Activated T-helper 2 cell treated with anti-CD3 and anti-CD28 coated beads, Interferon-gamma antibody, Interleukin-2, Interleukin-4, amounts not matched to agents 10 μg/mL and 5 μg/mL and 100 μg/mL, durations not matched to agents 14 hours and 24 hours and 36 hours (primary cell): Measurements from ENCODE around the gene BCL2A1. TPM values are rescaled to one million over a fixed set of nuclear protein-coding genes. Genes with fewer than 3 reads are reported as not detected.

Source experiments
- DNase-seq: peaks from one replicate; pipeline ENCODE4 v3.0.0; 2021; ENCODE audit warnings: low spot score
- H3K27ac Mint-ChIP-seq: one replicate; pipeline ENCODE4 v1.8.0; 2021; ENCODE audit warnings: mixed read lengths
- H3K27me3 Mint-ChIP-seq: one replicate; pipeline ENCODE4 v1.8.0; 2021; ENCODE audit warnings: low read depth, mixed read lengths
- H3K36me3 Mint-ChIP-seq: one replicate; pipeline ENCODE4 v1.8.0; 2021; ENCODE audit warnings: low read depth, mixed read lengths
- H3K4me1 Mint-ChIP-seq: one replicate; pipeline ENCODE4 v1.8.0; 2021; ENCODE audit warnings: low read depth, mixed read lengths
- H3K4me3 Mint-ChIP-seq: one replicate; pipeline ENCODE4 v1.8.0; 2021; ENCODE audit warnings: low read depth, mild to moderate bottlenecking, moderate library complexity, mixed read lengths
- H3K9me3 Mint-ChIP-seq: one replicate; pipeline ENCODE4 v1.8.0; 2021; ENCODE audit warnings: mixed read lengths
- intact Hi-C: fragments of 100-400 bp; cut with micrococcal nuclease; formaldehyde crosslinking; loops from one replicate; pipeline ENCODE4 v1.15.1; 2023
- total RNA-seq: library from RNA; stranded (reverse); gene quantifications from 2 replicates; pipeline ENCODE4 v1.2.3, GENCODE V29; 2022

Gene BCL2A1
- total RNA-seq, 1 donor from 2014 or later = 104 TPM

DNA sequence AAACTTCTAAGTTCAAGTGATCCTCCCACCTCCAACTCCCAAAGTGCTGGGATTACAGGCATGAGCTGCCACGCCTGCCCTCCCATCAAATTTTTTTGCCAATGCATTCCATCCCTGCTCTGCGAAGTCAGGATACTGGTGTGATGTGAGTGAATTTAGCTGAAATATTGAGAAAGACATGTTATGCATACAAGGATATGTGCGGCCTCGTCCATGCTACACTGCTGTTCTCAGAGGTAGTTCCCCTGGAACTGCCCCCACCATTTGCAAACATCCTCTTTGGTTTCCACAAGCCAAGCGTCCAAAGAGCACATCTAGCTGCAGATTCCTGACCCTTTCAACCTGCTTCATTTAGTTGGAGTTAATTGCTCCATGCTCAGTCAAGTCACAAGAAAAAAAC, 36.5 kb upstream of the BCL2A1 start:
- intact Hi-C loops = no loop called here
- Mint-ChIP-seq H3K9me3 (no peaks in the 10 kb centered on the region), H3K4me1 (no peaks in the 10 kb centered on the region), H3K36me3 (no peaks in the 10 kb centered on the region), H3K27ac (no peak overlapping the region), H3K4me3 (no peak overlapping the region), H3K27me3 (no peaks in the 10 kb centered on the region)
- no peak for DNase-seq

DNA sequence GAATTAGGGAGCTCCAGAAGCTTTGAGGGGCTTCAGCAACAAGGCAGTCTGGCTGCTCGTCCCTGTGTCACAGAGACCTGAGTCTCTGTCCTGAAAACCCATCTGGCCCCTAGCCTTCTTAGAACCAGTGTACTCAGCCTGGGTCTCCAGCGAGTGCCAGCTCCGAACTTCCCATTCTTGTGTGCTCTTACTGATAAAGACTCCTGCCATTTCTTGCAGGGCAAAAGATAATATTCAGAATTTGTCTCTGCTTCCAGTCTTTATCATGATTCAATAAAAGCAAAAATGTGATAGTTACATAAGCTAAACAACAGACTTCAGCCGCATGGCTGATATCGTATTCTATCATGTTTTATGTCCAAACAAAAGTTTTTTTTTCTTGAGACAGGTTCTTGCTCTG, 36.0 kb upstream of the BCL2A1 start:
- intact Hi-C loops = no loop called here
- DNase-seq = no peak
- H3K36me3 Mint-ChIP-seq = no peaks in the 10 kb centered on the region
- H3K27ac Mint-ChIP-seq = no peak overlapping the region
- H3K9me3 Mint-ChIP-seq = no peaks in the 10 kb centered on the region
- H3K4me1 Mint-ChIP-seq = no peaks in the 10 kb centered on the region
- H3K4me3 Mint-ChIP-seq = no peak overlapping the region
- H3K27me3 Mint-ChIP-seq = no peaks in the 10 kb centered on the region

GRCh38 chr15:80003934-80004472, 33.0 kb upstream of the BCL2A1 start:
- intact Hi-C loops = no loop called here
- Mint-ChIP-seq H3K4me1 (no peaks in the 10 kb centered on the region), H3K4me3 (no peak overlapping the region), H3K36me3 (no peaks in the 10 kb centered on the region), H3K27ac (no peak overlapping the region), H3K27me3 (no peaks in the 10 kb centered on the region), H3K9me3 (no peaks in the 10 kb centered on the region)
- DNase-seq = no peak

DNA sequence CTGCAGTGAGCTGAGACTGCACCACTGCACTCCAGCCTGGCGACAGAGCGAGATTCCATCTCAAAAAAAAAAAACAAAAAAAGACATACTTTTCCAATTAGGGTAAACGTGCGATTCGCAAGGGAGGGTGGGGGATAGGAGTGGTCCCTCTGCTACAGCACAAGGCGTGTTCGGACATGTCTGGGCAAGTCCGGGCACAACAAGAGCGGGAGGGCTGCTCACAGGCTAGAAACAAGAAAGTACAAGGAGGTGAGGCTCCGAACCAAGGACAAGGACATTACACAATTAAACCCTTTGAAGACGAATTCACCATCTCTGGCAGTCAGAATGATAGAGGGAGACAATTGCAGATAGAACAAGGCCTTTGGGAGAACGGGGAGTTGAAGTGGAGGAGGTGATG, 32.2 kb upstream of the BCL2A1 start:
- Mint-ChIP-seq H3K4me3 (no peak overlapping the region), H3K27me3 (no peaks in the 10 kb centered on the region), H3K36me3 (no peaks in the 10 kb centered on the region), H3K9me3 (no peaks in the 10 kb centered on the region), H3K4me1 (no peaks in the 10 kb centered on the region), H3K27ac (no peak overlapping the region)
- intact Hi-C loops = no loop called here
- DNase-seq = no peak

- intact Hi-C loops = no loop called here
- Mint-ChIP-seq H3K27ac (no peak overlapping the region), H3K9me3 (no peaks in the 10 kb centered on the region), H3K4me3 (no peak overlapping the region), H3K4me1 (no peaks in the 10 kb centered on the region), H3K27me3 (no peaks in the 10 kb centered on the region), H3K36me3 (no peaks in the 10 kb centered on the region)
- no peak for DNase-seq
Observed at GRCh38 chr15:80002267-80002666, 31.3 kb upstream of the BCL2A1 start.

DNA sequence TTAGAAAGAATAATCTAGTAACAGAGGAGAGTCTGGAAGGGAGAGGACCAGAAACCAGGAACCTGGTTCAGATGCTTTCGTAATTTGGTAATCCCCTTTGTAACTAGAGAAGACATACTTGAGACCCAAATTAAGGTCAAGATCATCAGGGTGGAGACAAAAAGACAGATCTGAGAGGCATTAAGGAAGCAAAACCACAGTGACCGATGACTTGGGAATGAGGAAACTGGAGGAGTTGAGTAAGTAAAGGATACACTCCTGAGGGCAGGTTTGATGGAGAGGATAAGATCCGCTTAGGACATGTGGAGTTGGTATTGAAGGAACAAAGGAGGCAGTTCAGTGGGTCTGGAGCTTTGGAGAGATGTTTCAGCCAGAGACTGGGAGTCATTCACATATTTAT, 23.6 kb upstream of the BCL2A1 start:
- intact Hi-C loops = loop anchor here (5.0 to 10.0 kb wide), 2 partner anchors 227 to 610 kb away; no protein-coding TSS in a partner anchor
- H3K4me1 Mint-ChIP-seq = peaks cover 5% of the 10 kb centered on the region
- no peak overlapping the region for H3K4me3 Mint-ChIP-seq
- no peak for DNase-seq
- peaks cover 4% of the 10 kb centered on the region for H3K27me3 Mint-ChIP-seq
- no peaks in the 10 kb centered on the region for H3K36me3 Mint-ChIP-seq
- H3K27ac Mint-ChIP-seq = no peak overlapping the region
- H3K9me3 Mint-ChIP-seq = no peaks in the 10 kb centered on the region

DNA sequence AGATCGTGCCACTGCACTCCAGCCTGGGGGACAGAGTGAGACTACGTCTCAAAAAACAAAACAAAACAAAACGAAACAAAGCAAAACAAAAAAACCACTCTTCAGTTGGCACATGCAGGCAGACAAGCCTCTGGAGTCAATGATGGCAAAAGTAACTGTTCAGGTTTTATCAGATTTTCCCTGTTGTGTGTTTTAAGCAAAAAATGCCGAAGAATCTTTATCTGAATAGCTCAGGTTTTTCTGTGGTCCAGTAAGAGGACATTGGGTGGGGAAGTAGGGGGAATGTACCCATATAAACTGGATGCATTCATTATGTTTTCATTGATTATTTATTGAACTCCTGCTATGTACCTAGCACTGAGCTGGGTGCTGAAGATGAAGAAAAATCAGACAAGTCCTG, 20.8 kb upstream of the BCL2A1 start:
- intact Hi-C loops = loop anchor here (5.0 to 10.0 kb wide), 2 partner anchors 225 to 607 kb away; no protein-coding TSS in a partner anchor
- H3K9me3 Mint-ChIP-seq = no peaks in the 10 kb centered on the region
- no peaks in the 10 kb centered on the region for H3K36me3 Mint-ChIP-seq
- H3K4me3 Mint-ChIP-seq = no peak overlapping the region
- peaks cover 4% of the 10 kb centered on the region for H3K27me3 Mint-ChIP-seq
- DNase-seq = no peak
- H3K27ac Mint-ChIP-seq = no peak overlapping the region
- peaks cover 5% of the 10 kb centered on the region for H3K4me1 Mint-ChIP-seq

- no peak for DNase-seq
- Mint-ChIP-seq H3K9me3 (no peaks in the 10 kb centered on the region), H3K27me3 (peaks cover 4% of the 10 kb centered on the region), H3K36me3 (no peaks in the 10 kb centered on the region), H3K4me1 (peaks cover 5% of the 10 kb centered on the region), H3K4me3 (no peak overlapping the region), H3K27ac (no peak overlapping the region)
- intact Hi-C loops = loop anchor here (5.0 to 10.0 kb wide), 2 partner anchors 224 to 606 kb away; no protein-coding TSS in a partner anchor
Observed at GRCh38 chr15:79990997-79991334, 20.0 kb upstream of the BCL2A1 start.

GRCh38 chr15:79990280-79990996, 19.4 kb upstream of the BCL2A1 start:
- Mint-ChIP-seq H3K36me3 (no peaks in the 10 kb centered on the region), H3K4me1 (peaks cover 5% of the 10 kb centered on the region), H3K27me3 (peaks cover 4% of the 10 kb centered on the region), H3K4me3 (no peak overlapping the region), H3K27ac (no peak overlapping the region), H3K9me3 (no peaks in the 10 kb centered on the region)
- DNase-seq = no peak
- intact Hi-C loops = loop anchor here (5.0 to 10.0 kb wide), 2 partner anchors 223 to 606 kb away; no protein-coding TSS in a partner anchor

DNA sequence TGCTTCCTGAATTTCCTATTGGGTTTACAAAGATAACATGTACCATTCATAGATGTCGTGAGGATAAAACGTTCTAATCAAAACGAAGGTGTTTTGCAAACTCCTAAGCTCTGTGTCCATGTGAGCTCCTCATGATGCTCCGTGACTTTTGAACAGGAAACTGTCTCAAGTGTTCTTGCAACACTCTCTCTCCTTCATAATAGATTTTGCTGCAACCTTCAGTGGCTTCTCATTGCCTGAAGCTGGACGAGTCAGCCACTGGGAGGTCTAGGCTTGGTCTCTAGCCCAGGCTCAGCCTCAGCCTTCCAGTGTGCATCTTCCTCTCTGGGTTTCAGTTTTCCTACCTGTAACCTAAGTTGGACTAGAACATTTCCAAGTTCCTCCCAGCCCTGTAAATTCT, 18.7 kb upstream of the BCL2A1 start:
- DNase-seq = no peak
- no peak overlapping the region for H3K27ac Mint-ChIP-seq
- no peaks in the 10 kb centered on the region for H3K9me3 Mint-ChIP-seq
- intact Hi-C loops = loop anchor here (5.0 to 10.0 kb wide), 2 partner anchors 222 to 605 kb away; no protein-coding TSS in a partner anchor
- peaks cover 5% of the 10 kb centered on the region for H3K4me1 Mint-ChIP-seq
- H3K36me3 Mint-ChIP-seq = no peaks in the 10 kb centered on the region
- H3K4me3 Mint-ChIP-seq = no peak overlapping the region
- peaks cover 2% of the 10 kb centered on the region for H3K27me3 Mint-ChIP-seq

DNA sequence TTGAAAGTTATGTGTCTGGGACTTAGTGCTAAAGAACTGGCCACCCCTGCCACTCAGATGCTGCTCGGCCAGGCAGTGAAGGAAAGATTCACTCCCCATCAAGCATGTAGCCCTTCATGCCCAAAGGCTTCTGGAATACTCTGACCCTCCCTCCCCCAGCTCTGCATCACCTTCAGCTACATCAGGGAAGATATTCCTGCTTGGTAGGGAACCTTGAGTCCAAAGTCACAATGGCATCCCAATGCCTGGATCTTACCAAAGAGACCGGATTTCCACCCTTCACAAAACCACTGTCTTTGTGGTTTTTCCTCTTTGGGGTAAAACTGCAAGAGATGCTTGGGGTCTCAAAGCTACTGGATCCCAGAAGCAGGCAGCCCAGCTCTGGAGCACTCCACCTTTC, 18.2 kb upstream of the BCL2A1 start:
- intact Hi-C loops = no loop called here
- DNase-seq = no peak
- no peak overlapping the region for H3K4me3 Mint-ChIP-seq
- no peaks in the 10 kb centered on the region for H3K27me3 Mint-ChIP-seq
- H3K27ac Mint-ChIP-seq = no peak overlapping the region
- no peaks in the 10 kb centered on the region for H3K9me3 Mint-ChIP-seq
- no peaks in the 10 kb centered on the region for H3K36me3 Mint-ChIP-seq
- peaks cover 5% of the 10 kb centered on the region for H3K4me1 Mint-ChIP-seq

- H3K4me3 Mint-ChIP-seq = no peak overlapping the region
- DNase-seq = no peak
- no peaks in the 10 kb centered on the region for H3K9me3 Mint-ChIP-seq
- no peaks in the 10 kb centered on the region for H3K36me3 Mint-ChIP-seq
- H3K4me1 Mint-ChIP-seq = peaks cover 3% of the 10 kb centered on the region
- H3K27ac Mint-ChIP-seq = no peak overlapping the region
- H3K27me3 Mint-ChIP-seq = no peaks in the 10 kb centered on the region
- intact Hi-C loops = no loop called here
Observed at GRCh38 chr15:79988448-79989117, 17.6 kb upstream of the BCL2A1 start.

GRCh38 chr15:79987969-79988368, 17.0 kb upstream of the BCL2A1 start:
- intact Hi-C loops = no loop called here
- H3K36me3 Mint-ChIP-seq = no peaks in the 10 kb centered on the region
- H3K27ac Mint-ChIP-seq = no peak overlapping the region
- no peak overlapping the region for H3K4me3 Mint-ChIP-seq
- DNase-seq = no peak
- no peaks in the 10 kb centered on the region for H3K27me3 Mint-ChIP-seq
- no peaks in the 10 kb centered on the region for H3K4me1 Mint-ChIP-seq
- no peaks in the 10 kb centered on the region for H3K9me3 Mint-ChIP-seq
